SK-N-SH treated with all-trans-retinoic acid at 6 μM for 48 hours (cell line): ENCODE data around the gene MOCS2.

Experiments
- ARNTL ChIP-seq: fragments of 450-650 bp; formaldehyde crosslinking; IDR thresholded peaks from 2 replicates; pipeline ENCODE4 v1.5.0; 2020; ENCODE audit warnings: low read depth, mild to moderate bottlenecking, moderate library complexity, borderline replicate concordance
- CSRNP3 ChIP-seq: fragments of 250-450 bp; sonication (Bioruptor Pico); IDR thresholded peaks from 2 replicates; pipeline ENCODE4 v1.5.1; 2021; ENCODE audit warnings: mild to moderate bottlenecking, moderate library complexity
- ESRRG ChIP-seq: fragments of 250-450 bp; sonication (Bioruptor Pico); IDR thresholded peaks from 2 replicates; pipeline ENCODE4 v1.6.1; 2021; ENCODE audit warnings: mild to moderate bottlenecking
- POU6F1 ChIP-seq: fragments of 250-450 bp; sonication (Bioruptor Pico); IDR thresholded peaks from 2 replicates; pipeline ENCODE4 v1.8.0; 2021; ENCODE audit warnings: low read depth, mild to moderate bottlenecking, moderate library complexity, borderline replicate concordance
- PPARA ChIP-seq: fragments of 250-450 bp; sonication (Bioruptor Pico); IDR thresholded peaks from 2 replicates; pipeline ENCODE4 v1.5.0; 2020; ENCODE audit warnings: mild to moderate bottlenecking, borderline replicate concordance
- RARB ChIP-seq: fragments of 250-450 bp; sonication (Bioruptor Pico); IDR thresholded peaks from 2 replicates; pipeline ENCODE4 v1.8.0; 2021; ENCODE audit warnings: mild to moderate bottlenecking, moderate library complexity
- TOX ChIP-seq: fragments of 250-450 bp; sonication (Bioruptor Pico); IDR thresholded peaks from 2 replicates; pipeline ENCODE4 v1.8.0; 2021; ENCODE audit warnings: mild to moderate bottlenecking, moderate library complexity, borderline replicate concordance
- ZC3H10 ChIP-seq: fragments of 250-450 bp; sonication (Bioruptor Pico); IDR thresholded peaks from 2 replicates; pipeline ENCODE4 v1.5.1; 2021; ENCODE audit warnings: mild to moderate bottlenecking, moderate library complexity
- ZFP30 ChIP-seq: fragments of 450-650 bp; formaldehyde crosslinking; IDR thresholded peaks from 2 replicates; pipeline ENCODE4 v1.5.0; 2022; ENCODE audit warnings: mild to moderate bottlenecking, moderate library complexity
- ZNF565 ChIP-seq: fragments of 450-650 bp; formaldehyde crosslinking; conservative IDR thresholded peaks from 2 replicates; pipeline ENCODE4 v1.5.0; 2020; ENCODE audit warnings: low read depth, mild to moderate bottlenecking, moderate library complexity
- ZNF8 ChIP-seq: fragments of 450-650 bp; formaldehyde crosslinking; IDR thresholded peaks from 2 replicates; pipeline ENCODE4 v1.5.0; 2020; ENCODE audit warnings: mild to moderate bottlenecking, moderate library complexity

- no peak for TF ChIP-seq ZNF565
- TF ChIP-seq RARB (CRISPR knock-in tag): no peak
- no peak for TF ChIP-seq ARNTL (CRISPR knock-in tag)
- TF ChIP-seq ZFP30: no peak
- TF ChIP-seq ZNF8 (CRISPR knock-in tag): no peak
- TF ChIP-seq POU6F1 (CRISPR knock-in tag): no peak
- TF ChIP-seq ESRRG: no peak
- no peak for TF ChIP-seq CSRNP3
- TF ChIP-seq TOX (CRISPR knock-in tag): no peak
- TF ChIP-seq PPARA (CRISPR knock-in tag): no peak
- no peak for TF ChIP-seq ZC3H10 (CRISPR knock-in tag)
Measured at GRCh38 chr5:53100606-53101005, 9.0 kb downstream of the MOCS2 start.
